ENCODE results near the gene FMNL3. TPM values are rescaled to one million over a fixed set of nuclear protein-coding genes. Genes with fewer than 3 reads are reported as not detected.
"Not testable (repeated sequence)": the region's sequence is repeated elsewhere in the genome, so short reads cannot be mapped to it uniquely, and the experiment has no call there.

FMNL3 gene
- total RNA-seq, 1 experiment from 2014 or later, result 3.5 TPM

DNA sequence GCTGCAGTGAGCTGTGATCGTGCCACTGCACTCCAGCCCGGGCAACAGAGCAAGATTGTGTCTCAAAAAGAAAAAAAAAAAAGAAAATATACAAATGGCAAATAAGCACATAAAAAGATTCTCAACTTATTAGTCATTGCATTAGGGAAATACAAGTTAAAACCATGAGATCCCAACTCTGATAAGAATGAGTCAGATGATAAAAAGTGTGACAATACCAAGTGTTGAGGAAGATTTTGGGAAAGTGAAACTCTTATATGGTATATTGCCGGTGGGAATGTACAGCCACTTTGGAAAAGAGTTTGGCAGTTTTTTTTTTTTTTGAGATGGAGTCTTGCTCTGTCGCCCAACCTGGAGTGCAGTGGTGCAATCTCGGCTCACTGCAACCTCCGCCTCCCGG lies 91.5 kb downstream of the FMNL3 start:
- intact Hi-C loops (cut with micrococcal nuclease), result no loop called here

DNA sequence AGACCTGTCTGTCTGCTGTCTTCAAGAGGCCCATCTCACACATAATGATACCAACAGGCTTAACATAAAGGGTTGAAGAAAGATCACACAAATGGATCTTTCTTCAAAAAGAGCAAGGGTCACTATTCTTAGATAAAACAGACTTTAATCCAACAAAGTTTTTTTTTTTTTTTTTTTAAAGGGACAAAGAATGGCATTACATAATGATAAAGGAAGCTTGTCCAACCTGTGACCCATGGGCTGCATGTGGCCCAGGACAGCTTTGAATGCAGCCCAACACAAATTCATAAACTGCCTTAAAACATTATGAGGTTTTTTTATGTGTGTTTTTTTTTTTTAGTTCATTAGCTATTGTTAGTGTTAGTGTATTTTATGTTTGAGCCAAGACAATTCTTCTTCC lies 95.0 kb downstream of the FMNL3 start:
- Histone ChIP-seq H2AFZ (ENCODE audit: low read depth, low read length, poor library complexity, severe bottlenecking) (no peak overlapping the region), H3K4me1 (ENCODE audit: control insufficient read depth in 1 of 2, insufficient read depth in 2 of 2, low read length in 2 of 2) (peaks cover 0 to 6% of the 10 kb centered on the region in 2 experiments; a peak in 2 of 4 replicates), H3K27ac (ENCODE audit: low read depth, low read length) (no peak overlapping the region), H3K9me3 (ENCODE audit: control insufficient read depth in 1 of 2, insufficient read depth in 1 of 2, low read depth in 1 of 2, low read length in 2 of 2) (peaks cover 0 to 4% of the 10 kb centered on the region in 2 experiments; a peak in 1 of 4 replicates), H4K20me1 (ENCODE audit: insufficient read depth) (no peaks in the 10 kb centered on the region; the same call in 1 of the 2 replicates), H3K9ac (ENCODE audit: low read length) (no peak overlapping the region), H3K27me3 (ENCODE audit: insufficient read depth, low read length) (no peaks in the 10 kb centered on the region), H3K4me2 (ENCODE audit: low read length) (no peak overlapping the region), H3K36me3 (ENCODE audit: control insufficient read depth in 1 of 2, insufficient read depth in 2 of 2, low read length in 2 of 2) (no peaks in the 10 kb centered on the region), H3K9me2 (ENCODE audit: insufficient read depth) (no peaks in the 10 kb centered on the region), H3K79me2 (ENCODE audit: insufficient read depth, low read length) (no peaks in the 10 kb centered on the region), H3K4me3 (replicated peaks in 1 of 2; ENCODE audit: low read depth in 1 of 2, low read length in 2 of 2) (no peak overlapping the region)
- ChIA-PET CTCF (no interaction called here), RAD21 (ENCODE audit: low non-redundant PET in 1 of 2, low total read pairs in 2 of 2, uncharacterized antibody in 2 of 2, unreplicated experiment in 2 of 2) (no interaction called here), POLR2A (no interaction called here)
- ATAC-seq, result no peak
- intact Hi-C loops (cut with micrococcal nuclease), result no loop called here
- TF ChIP-seq TCF7L2 (IDR thresholded peaks at IDR 0.05; ENCODE audit: borderline replicate concordance, extremely low read depth, insufficient read depth, insufficient read length) (no peak), RAD21 (IDR thresholded peaks at IDR 0.05; ENCODE audit: low read depth) (no peak), ZNF274 (IDR thresholded peaks at IDR 0.05; ENCODE audit: low read depth, low read length) (no peak), MAX (IDR thresholded peaks at IDR 0.05) (no peak), ELF1 (IDR thresholded peaks at IDR 0.05; ENCODE audit: borderline replicate concordance, low read depth) (no peak), SRF (IDR thresholded peaks at IDR 0.05; ENCODE audit: low read depth) (no peak)
- TF ChIP-seq, protein P1, sequence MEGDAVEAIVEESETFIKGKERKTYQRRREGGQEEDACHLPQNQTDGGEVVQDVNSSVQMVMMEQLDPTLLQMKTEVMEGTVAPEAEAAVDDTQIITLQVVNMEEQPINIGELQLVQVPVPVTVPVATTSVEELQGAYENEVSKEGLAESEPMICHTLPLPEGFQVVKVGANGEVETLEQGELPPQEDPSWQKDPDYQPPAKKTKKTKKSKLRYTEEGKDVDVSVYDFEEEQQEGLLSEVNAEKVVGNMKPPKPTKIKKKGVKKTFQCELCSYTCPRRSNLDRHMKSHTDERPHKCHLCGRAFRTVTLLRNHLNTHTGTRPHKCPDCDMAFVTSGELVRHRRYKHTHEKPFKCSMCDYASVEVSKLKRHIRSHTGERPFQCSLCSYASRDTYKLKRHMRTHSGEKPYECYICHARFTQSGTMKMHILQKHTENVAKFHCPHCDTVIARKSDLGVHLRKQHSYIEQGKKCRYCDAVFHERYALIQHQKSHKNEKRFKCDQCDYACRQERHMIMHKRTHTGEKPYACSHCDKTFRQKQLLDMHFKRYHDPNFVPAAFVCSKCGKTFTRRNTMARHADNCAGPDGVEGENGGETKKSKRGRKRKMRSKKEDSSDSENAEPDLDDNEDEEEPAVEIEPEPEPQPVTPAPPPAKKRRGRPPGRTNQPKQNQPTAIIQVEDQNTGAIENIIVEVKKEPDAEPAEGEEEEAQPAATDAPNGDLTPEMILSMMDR (IDR thresholded peaks at IDR 0.05 in 2 of 3, conservative IDR thresholded peaks at IDR 0.05 in 1 of 3; ENCODE audit: borderline replicate concordance in 1 of 3, insufficient read depth in 1 of 3, low read depth in 2 of 3, low read length in 2 of 3), result no peak
- BruUV-seq (replicated peaks), result no TSS peak
- DNase-seq (ENCODE audit: low read depth, low spot score), result no peak

More for the DNA sequence above, 91.5 kb downstream of the FMNL3 start:
- no peak for DNase-seq (ENCODE audit: low read depth, low spot score)
- no peak overlapping the region for H3K9ac ChIP-seq (ENCODE audit: low read length)
- H3K4me3 ChIP-seq (replicated peaks in 1 of 2; ENCODE audit: low read depth in 1 of 2, low read length in 2 of 2), result no peak overlapping the region
- no peaks in the 10 kb centered on the region for H4K20me1 ChIP-seq (ENCODE audit: insufficient read depth)
- no TSS peak for BruUV-seq (replicated peaks)
- H3K36me3 ChIP-seq (ENCODE audit: control insufficient read depth in 1 of 2, insufficient read depth in 2 of 2, low read length in 2 of 2), result no peaks in the 10 kb centered on the region
- RAD21 ChIA-PET (ENCODE audit: low non-redundant PET in 1 of 2, low total read pairs in 2 of 2, uncharacterized antibody in 2 of 2, unreplicated experiment in 2 of 2), result no interaction called here
- no peak overlapping the region for H2AFZ ChIP-seq (ENCODE audit: low read depth, low read length, poor library complexity, severe bottlenecking)
- H3K9me3 ChIP-seq (ENCODE audit: control insufficient read depth in 1 of 2, insufficient read depth in 1 of 2, low read depth in 1 of 2, low read length in 2 of 2), result peaks cover 0 to 4% of the 10 kb centered on the region in 2 experiments; a peak in 1 of 4 replicates
- H3K4me1 ChIP-seq (ENCODE audit: control insufficient read depth in 1 of 2, insufficient read depth in 2 of 2, low read length in 2 of 2), result peaks cover 0 to 6% of the 10 kb centered on the region in 2 experiments; a peak in 2 of 4 replicates
- TF ChIP-seq ZFX (IDR thresholded peaks at IDR 0.05) (no peak), POLR2AphosphoS5 (IDR thresholded peaks at IDR 0.05; ENCODE audit: low read depth, low read length) (no peak)
- H3K27ac ChIP-seq (ENCODE audit: low read depth, low read length), result no peak overlapping the region
- H3K4me2 ChIP-seq (ENCODE audit: low read length), result no peak overlapping the region
- H3K79me2 ChIP-seq (ENCODE audit: insufficient read depth, low read length), result no peaks in the 10 kb centered on the region
- POLR2A ChIA-PET, result no interaction called here
- H3K27me3 ChIP-seq (ENCODE audit: insufficient read depth, low read length), result no peaks in the 10 kb centered on the region
- CTCF ChIA-PET, result interaction anchor here (0.7 to 1.9 kb wide), 2 partner anchors 8 to 351 kb away, joined by 3 to 9 read pairs; partner anchors contain the start of gene PRPF40B
- H3K9me2 ChIP-seq (ENCODE audit: insufficient read depth), result no peaks in the 10 kb centered on the region
- ATAC-seq, result no peak

DNA sequence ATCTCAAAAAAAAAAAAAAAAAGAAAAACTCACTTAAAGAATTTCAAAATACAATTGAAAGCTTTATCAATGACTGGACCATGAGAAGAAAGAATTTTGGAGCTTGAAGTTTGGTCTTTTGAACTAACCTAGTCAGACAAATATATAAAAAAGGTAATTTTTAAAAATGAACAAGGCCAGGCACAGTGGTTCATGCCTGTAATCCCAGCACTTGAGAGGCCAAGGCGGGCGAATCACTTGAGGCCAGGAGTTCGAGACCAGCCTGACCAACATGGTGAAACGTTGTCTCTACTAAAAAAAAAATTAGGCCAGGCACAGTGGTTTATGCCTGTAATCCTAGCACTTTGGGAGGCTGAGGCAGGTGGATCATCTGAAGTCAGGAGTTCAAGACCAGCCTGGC lies 96.4 kb downstream of the FMNL3 start:
- H3K36me3 ChIP-seq (ENCODE audit: control insufficient read depth in 1 of 2, insufficient read depth in 2 of 2, low read length in 2 of 2); POLR2A ChIA-PET; H3K27me3 ChIP-seq (ENCODE audit: insufficient read depth, low read length); H2AFZ ChIP-seq (ENCODE audit: low read depth, low read length, poor library complexity, severe bottlenecking); H3K27ac ChIP-seq (ENCODE audit: low read depth, low read length); intact Hi-C loops (cut with micrococcal nuclease); ATAC-seq; H3K9me3 ChIP-seq (ENCODE audit: control insufficient read depth in 1 of 2, insufficient read depth in 1 of 2, low read depth in 1 of 2, low read length in 2 of 2); H3K4me1 ChIP-seq (ENCODE audit: control insufficient read depth in 1 of 2, insufficient read depth in 2 of 2, low read length in 2 of 2); RAD21 ChIA-PET (ENCODE audit: low non-redundant PET in 1 of 2, low total read pairs in 2 of 2, uncharacterized antibody in 2 of 2, unreplicated experiment in 2 of 2); BruUV-seq (replicated peaks); H3K4me3 ChIP-seq (replicated peaks in 1 of 2; ENCODE audit: low read depth in 1 of 2, low read length in 2 of 2); DNase-seq (ENCODE audit: low read depth, low spot score); H4K20me1 ChIP-seq (ENCODE audit: insufficient read depth); H3K9me2 ChIP-seq (ENCODE audit: insufficient read depth); H3K9ac ChIP-seq (ENCODE audit: low read length); H3K4me2 ChIP-seq (ENCODE audit: low read length); H3K79me2 ChIP-seq (ENCODE audit: insufficient read depth, low read length): not testable (repeated sequence)
- CTCF ChIA-PET, result interaction anchor here (0.9 to 2.2 kb wide), 2 partner anchors 10 to 253 kb away, joined by 4 to 7 read pairs; no protein-coding TSS in a partner anchor
